ENCODE measurements around the gene MAST3. TPM values are rescaled to one million over a fixed set of nuclear protein-coding genes. Genes with fewer than 3 reads are reported as not detected.

The MAST3 gene
- total RNA-seq, 1 donor from 2014 or later: 10.7 TPM

GRCh38 chr19:18165794-18166544 is 68.4 kb downstream of the MAST3 start:
- Mint-ChIP-seq H3K4me1 (ENCODE audit: low read depth) (no peaks in the 10 kb centered on the region), H3K4me3 (ENCODE audit: low read depth) (no peak overlapping the region), H3K9me3 (ENCODE audit: low read depth) (no peaks in the 10 kb centered on the region), H3K27me3 (no peaks in the 10 kb centered on the region), H3K36me3 (ENCODE audit: insufficient read depth) (peaks cover 30% of the 10 kb centered on the region), H3K27ac (no peak overlapping the region)
- TF ChIP-seq CTCF (IDR thresholded peaks at IDR 0.05; ENCODE audit: unreplicated experiment): no peak
- no peak for DNase-seq (ENCODE audit: low spot score, unreplicated experiment)

GRCh38 chr19:18167011-18167410 is 69.4 kb downstream of the MAST3 start:
- no peak for TF ChIP-seq CTCF (IDR thresholded peaks at IDR 0.05; ENCODE audit: unreplicated experiment)
- Mint-ChIP-seq H3K9me3 (ENCODE audit: low read depth) (no peaks in the 10 kb centered on the region), H3K36me3 (ENCODE audit: insufficient read depth) (peaks cover 35% of the 10 kb centered on the region), H3K27ac (no peak overlapping the region), H3K4me1 (ENCODE audit: low read depth) (no peaks in the 10 kb centered on the region), H3K4me3 (ENCODE audit: low read depth) (no peak overlapping the region), H3K27me3 (no peaks in the 10 kb centered on the region)
- no peak for DNase-seq (ENCODE audit: low spot score, unreplicated experiment)

GRCh38 chr19:18167975-18168645 is 70.5 kb downstream of the MAST3 start:
- no peaks in the 10 kb centered on the region for H3K9me3 Mint-ChIP-seq (ENCODE audit: low read depth)
- peaks cover 33% of the 10 kb centered on the region for H3K36me3 Mint-ChIP-seq (ENCODE audit: insufficient read depth)
- no peak for DNase-seq (ENCODE audit: low spot score, unreplicated experiment)
- no peak overlapping the region for H3K27ac Mint-ChIP-seq
- H3K4me3 Mint-ChIP-seq (ENCODE audit: low read depth): no peak overlapping the region
- no peaks in the 10 kb centered on the region for H3K27me3 Mint-ChIP-seq
- H3K4me1 Mint-ChIP-seq (ENCODE audit: low read depth): no peaks in the 10 kb centered on the region
- TF ChIP-seq CTCF (IDR thresholded peaks at IDR 0.05; ENCODE audit: unreplicated experiment): peak; percentile 71

- Mint-ChIP-seq H3K9me3 (ENCODE audit: low read depth) (no peaks in the 10 kb centered on the region), H3K27ac (no peak overlapping the region), H3K36me3 (ENCODE audit: insufficient read depth) (peaks cover 29% of the 10 kb centered on the region), H3K4me3 (ENCODE audit: low read depth) (no peak overlapping the region), H3K27me3 (peaks cover 1% of the 10 kb centered on the region), H3K4me1 (ENCODE audit: low read depth) (no peaks in the 10 kb centered on the region)
- TF ChIP-seq CTCF (IDR thresholded peaks at IDR 0.05; ENCODE audit: unreplicated experiment): no peak
- no peak for DNase-seq (ENCODE audit: low spot score, unreplicated experiment)
Observed at GRCh38 chr19:18168673-18169381, 71.2 kb downstream of the MAST3 start.

GRCh38 chr19:18170714-18171255 is 73.2 kb downstream of the MAST3 start:
- Mint-ChIP-seq H3K36me3 (ENCODE audit: insufficient read depth) (peaks cover 24% of the 10 kb centered on the region), H3K9me3 (ENCODE audit: low read depth) (no peaks in the 10 kb centered on the region), H3K27me3 (peaks cover 18% of the 10 kb centered on the region), H3K27ac (no peak overlapping the region), H3K4me3 (ENCODE audit: low read depth) (no peak overlapping the region), H3K4me1 (ENCODE audit: low read depth) (no peaks in the 10 kb centered on the region)
- no peak for TF ChIP-seq CTCF (IDR thresholded peaks at IDR 0.05; ENCODE audit: unreplicated experiment)
- no peak for DNase-seq (ENCODE audit: low spot score, unreplicated experiment)
